Measurements from ENCODE around the gene IFT20. TPM values are rescaled to one million over a fixed set of nuclear protein-coding genes. Genes with fewer than 3 reads are reported as not detected.

IFT20 gene
- total and polyA plus RNA-seq, 2 of the 13 experiments (the other 11 are each of a cell fraction or from before 2014, with no cell fraction given): 28.0 to 37.8 TPM

- TF ChIP-seq, protein P1, sequence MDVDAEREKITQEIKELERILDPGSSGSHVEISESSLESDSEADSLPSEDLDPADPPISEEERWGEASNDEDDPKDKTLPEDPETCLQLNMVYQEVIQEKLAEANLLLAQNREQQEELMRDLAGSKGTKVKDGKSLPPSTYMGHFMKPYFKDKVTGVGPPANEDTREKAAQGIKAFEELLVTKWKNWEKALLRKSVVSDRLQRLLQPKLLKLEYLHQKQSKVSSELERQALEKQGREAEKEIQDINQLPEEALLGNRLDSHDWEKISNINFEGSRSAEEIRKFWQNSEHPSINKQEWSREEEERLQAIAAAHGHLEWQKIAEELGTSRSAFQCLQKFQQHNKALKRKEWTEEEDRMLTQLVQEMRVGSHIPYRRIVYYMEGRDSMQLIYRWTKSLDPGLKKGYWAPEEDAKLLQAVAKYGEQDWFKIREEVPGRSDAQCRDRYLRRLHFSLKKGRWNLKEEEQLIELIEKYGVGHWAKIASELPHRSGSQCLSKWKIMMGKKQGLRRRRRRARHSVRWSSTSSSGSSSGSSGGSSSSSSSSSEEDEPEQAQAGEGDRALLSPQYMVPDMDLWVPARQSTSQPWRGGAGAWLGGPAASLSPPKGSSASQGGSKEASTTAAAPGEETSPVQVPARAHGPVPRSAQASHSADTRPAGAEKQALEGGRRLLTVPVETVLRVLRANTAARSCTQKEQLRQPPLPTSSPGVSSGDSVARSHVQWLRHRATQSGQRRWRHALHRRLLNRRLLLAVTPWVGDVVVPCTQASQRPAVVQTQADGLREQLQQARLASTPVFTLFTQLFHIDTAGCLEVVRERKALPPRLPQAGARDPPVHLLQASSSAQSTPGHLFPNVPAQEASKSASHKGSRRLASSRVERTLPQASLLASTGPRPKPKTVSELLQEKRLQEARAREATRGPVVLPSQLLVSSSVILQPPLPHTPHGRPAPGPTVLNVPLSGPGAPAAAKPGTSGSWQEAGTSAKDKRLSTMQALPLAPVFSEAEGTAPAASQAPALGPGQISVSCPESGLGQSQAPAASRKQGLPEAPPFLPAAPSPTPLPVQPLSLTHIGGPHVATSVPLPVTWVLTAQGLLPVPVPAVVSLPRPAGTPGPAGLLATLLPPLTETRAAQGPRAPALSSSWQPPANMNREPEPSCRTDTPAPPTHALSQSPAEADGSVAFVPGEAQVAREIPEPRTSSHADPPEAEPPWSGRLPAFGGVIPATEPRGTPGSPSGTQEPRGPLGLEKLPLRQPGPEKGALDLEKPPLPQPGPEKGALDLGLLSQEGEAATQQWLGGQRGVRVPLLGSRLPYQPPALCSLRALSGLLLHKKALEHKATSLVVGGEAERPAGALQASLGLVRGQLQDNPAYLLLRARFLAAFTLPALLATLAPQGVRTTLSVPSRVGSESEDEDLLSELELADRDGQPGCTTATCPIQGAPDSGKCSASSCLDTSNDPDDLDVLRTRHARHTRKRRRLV (CRISPR knock-in tag; IDR thresholded peaks at IDR 0.05): 0 out of 2 replicates have a peak, but pooled peaks have one; percentile 36
- TF ChIP-seq SATB2 (CRISPR knock-in tag; IDR thresholded peaks at IDR 0.05): no peak
- TF ChIP-seq ZNF558 (CRISPR knock-in tag; IDR thresholded peaks at IDR 0.05; ENCODE audit: borderline replicate concordance): peak; percentile 59; the same call in 1 of the 2 replicates
- 0 out of 2 replicates have a peak, but pooled peaks have one; percentile 46 for TF ChIP-seq ZNF414 (CRISPR knock-in tag; IDR thresholded peaks at IDR 0.05)
- TF ChIP-seq ZNF34 (CRISPR knock-in tag; IDR thresholded peaks at IDR 0.05; ENCODE audit: borderline replicate concordance): no peak
- TF ChIP-seq, protein P2, sequence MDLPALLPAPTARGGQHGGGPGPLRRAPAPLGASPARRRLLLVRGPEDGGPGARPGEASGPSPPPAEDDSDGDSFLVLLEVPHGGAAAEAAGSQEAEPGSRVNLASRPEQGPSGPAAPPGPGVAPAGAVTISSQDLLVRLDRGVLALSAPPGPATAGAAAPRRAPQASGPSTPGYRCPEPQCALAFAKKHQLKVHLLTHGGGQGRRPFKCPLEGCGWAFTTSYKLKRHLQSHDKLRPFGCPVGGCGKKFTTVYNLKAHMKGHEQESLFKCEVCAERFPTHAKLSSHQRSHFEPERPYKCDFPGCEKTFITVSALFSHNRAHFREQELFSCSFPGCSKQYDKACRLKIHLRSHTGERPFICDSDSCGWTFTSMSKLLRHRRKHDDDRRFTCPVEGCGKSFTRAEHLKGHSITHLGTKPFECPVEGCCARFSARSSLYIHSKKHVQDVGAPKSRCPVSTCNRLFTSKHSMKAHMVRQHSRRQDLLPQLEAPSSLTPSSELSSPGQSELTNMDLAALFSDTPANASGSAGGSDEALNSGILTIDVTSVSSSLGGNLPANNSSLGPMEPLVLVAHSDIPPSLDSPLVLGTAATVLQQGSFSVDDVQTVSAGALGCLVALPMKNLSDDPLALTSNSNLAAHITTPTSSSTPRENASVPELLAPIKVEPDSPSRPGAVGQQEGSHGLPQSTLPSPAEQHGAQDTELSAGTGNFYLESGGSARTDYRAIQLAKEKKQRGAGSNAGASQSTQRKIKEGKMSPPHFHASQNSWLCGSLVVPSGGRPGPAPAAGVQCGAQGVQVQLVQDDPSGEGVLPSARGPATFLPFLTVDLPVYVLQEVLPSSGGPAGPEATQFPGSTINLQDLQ (CRISPR knock-in tag; IDR thresholded peaks at IDR 0.05): 0 out of 2 replicates have a peak, but pooled peaks have one; percentile 11
- TF ChIP-seq ZNF776 (CRISPR knock-in tag; IDR thresholded peaks at IDR 0.05): 0 out of 2 replicates have a peak, but pooled peaks have one; percentile 61
- TF ChIP-seq ZNF235 (CRISPR knock-in tag; IDR thresholded peaks at IDR 0.05; ENCODE audit: borderline replicate concordance): 0 out of 2 replicates have a peak, but pooled peaks have one; percentile 14
- TF ChIP-seq ZNF225 (CRISPR knock-in tag; IDR thresholded peaks at IDR 0.05): 0 out of 2 replicates have a peak, but pooled peaks have one; percentile 5
- TF ChIP-seq TCF12 (IDR thresholded peaks at IDR 0.05): no peak
- TF ChIP-seq TCF12 (CRISPR knock-in tag; IDR thresholded peaks at IDR 0.05): peak; percentile 38; the same call in 1 of the 2 replicates
- TF ChIP-seq CAMTA2 (CRISPR knock-in tag; IDR thresholded peaks at IDR 0.05; ENCODE audit: borderline replicate concordance): 0 out of 2 replicates have a peak, but pooled peaks have one; percentile 25
- no peak for TF ChIP-seq RNF2 (conservative IDR thresholded peaks at IDR 0.05; ENCODE audit: low read depth)
- peak; percentile 24; the same call in 1 of the 2 replicates for TF ChIP-seq ZNF160 (CRISPR knock-in tag; IDR thresholded peaks at IDR 0.05)
- TF ChIP-seq MIXL1 (CRISPR knock-in tag; IDR thresholded peaks at IDR 0.05): no peak
- TF ChIP-seq KLF16 (CRISPR knock-in tag; IDR thresholded peaks at IDR 0.05): no peak
Observed at GRCh38 chr17:28334666-28335200, 539 bp downstream of the IFT20 start (continued).

Measured in HepG2 (cell line).